Glutamatergic neuron (in vitro differentiated cells): ENCODE results near the gene ATG4B. TPM values are rescaled to one million over a fixed set of nuclear protein-coding genes. Genes with fewer than 3 reads are reported as not detected.

ENCODE experiments used
- DNase-seq: peaks from one replicate; pipeline ENCODE4 v3.0.0; 2022
- H3K27ac Mint-ChIP-seq: one replicate; pipeline ENCODE4 v1.8.0; 2020; ENCODE audit warnings: mild to moderate bottlenecking, mixed read lengths, inconsistent platforms; ENCODE audit not compliant: unreplicated experiment
- H3K27me3 Mint-ChIP-seq: one replicate; pipeline ENCODE4 v1.8.0; 2020; ENCODE audit warnings: mild to moderate bottlenecking, moderate library complexity, mixed read lengths, inconsistent platforms; ENCODE audit not compliant: unreplicated experiment
- H3K36me3 Mint-ChIP-seq: one replicate; pipeline ENCODE4 v1.8.0; 2020; ENCODE audit warnings: mild to moderate bottlenecking, mixed read lengths, inconsistent platforms; ENCODE audit not compliant: unreplicated experiment
- H3K4me1 Mint-ChIP-seq: one replicate; pipeline ENCODE4 v1.8.0; 2020; ENCODE audit warnings: mild to moderate bottlenecking, low read depth, mixed read lengths, inconsistent platforms; ENCODE audit not compliant: unreplicated experiment
- H3K4me3 Mint-ChIP-seq: one replicate; pipeline ENCODE4 v1.8.0; 2020; ENCODE audit warnings: mild to moderate bottlenecking, mixed read lengths, inconsistent platforms; ENCODE audit not compliant: unreplicated experiment
- H3K9me3 Mint-ChIP-seq: one replicate; pipeline ENCODE4 v1.8.0; 2020; ENCODE audit warnings: mild to moderate bottlenecking, moderate library complexity, mixed read lengths, inconsistent platforms; ENCODE audit not compliant: unreplicated experiment
- total RNA-seq: library from RNA; stranded (reverse); fragmentation: NEBNext Ultra II Directional; extraction: Animal tissue kit (Norgen Biotek cat#: 25700); gene quantifications from one replicate; pipeline ENCODE4 v1.2.1, GENCODE V29; 2021; ENCODE audit not compliant: unreplicated experiment
- TF ChIP-seq, protein P1 (sequence below): fragments of 200-600 bp; sonication (generic); IDR thresholded peaks from one replicate; pipeline ENCODE4 v1.5.0; 2021; ENCODE audit not compliant: partially characterized antibody, unreplicated experiment

The ATG4B gene
- total RNA-seq, 1 donor from 2014 or later, result 115 TPM

- Mint-ChIP-seq H3K36me3 (no peaks in the 10 kb centered on the region), H3K4me3 (no peak overlapping the region), H3K27me3 (peaks cover 2% of the 10 kb centered on the region), H3K9me3 (peaks cover 2% of the 10 kb centered on the region), H3K4me1 (peaks cover 2% of the 10 kb centered on the region), H3K27ac (no peak overlapping the region)
- DNase-seq, result no peak
- TF ChIP-seq, protein P1, sequence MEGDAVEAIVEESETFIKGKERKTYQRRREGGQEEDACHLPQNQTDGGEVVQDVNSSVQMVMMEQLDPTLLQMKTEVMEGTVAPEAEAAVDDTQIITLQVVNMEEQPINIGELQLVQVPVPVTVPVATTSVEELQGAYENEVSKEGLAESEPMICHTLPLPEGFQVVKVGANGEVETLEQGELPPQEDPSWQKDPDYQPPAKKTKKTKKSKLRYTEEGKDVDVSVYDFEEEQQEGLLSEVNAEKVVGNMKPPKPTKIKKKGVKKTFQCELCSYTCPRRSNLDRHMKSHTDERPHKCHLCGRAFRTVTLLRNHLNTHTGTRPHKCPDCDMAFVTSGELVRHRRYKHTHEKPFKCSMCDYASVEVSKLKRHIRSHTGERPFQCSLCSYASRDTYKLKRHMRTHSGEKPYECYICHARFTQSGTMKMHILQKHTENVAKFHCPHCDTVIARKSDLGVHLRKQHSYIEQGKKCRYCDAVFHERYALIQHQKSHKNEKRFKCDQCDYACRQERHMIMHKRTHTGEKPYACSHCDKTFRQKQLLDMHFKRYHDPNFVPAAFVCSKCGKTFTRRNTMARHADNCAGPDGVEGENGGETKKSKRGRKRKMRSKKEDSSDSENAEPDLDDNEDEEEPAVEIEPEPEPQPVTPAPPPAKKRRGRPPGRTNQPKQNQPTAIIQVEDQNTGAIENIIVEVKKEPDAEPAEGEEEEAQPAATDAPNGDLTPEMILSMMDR, result no peak
These were observed 30.9 kb downstream of the ATG4B start for GRCh38 chr2:241668354-241668753.

- H3K9me3 Mint-ChIP-seq, result peaks cover 3% of the 10 kb centered on the region
These were observed 31.3 kb downstream of the ATG4B start for GRCh38 chr2:241668839-241669238.

GRCh38 chr2:241670333-241671110 is 33.0 kb downstream of the ATG4B start:
- Mint-ChIP-seq H3K27ac (no peak overlapping the region), H3K27me3 (peaks cover 3% of the 10 kb centered on the region), H3K4me1 (peaks cover 2% of the 10 kb centered on the region), H3K9me3 (peaks cover 5% of the 10 kb centered on the region), H3K36me3 (no peaks in the 10 kb centered on the region), H3K4me3 (no peak overlapping the region)
- TF ChIP-seq, protein P1, result no peak
- no peak for DNase-seq

More at GRCh38 chr2:241668839-241669238, 31.3 kb downstream of the ATG4B start:
- TF ChIP-seq, protein P1, result no peak
- Mint-ChIP-seq H3K4me3 (no peak overlapping the region), H3K27me3 (peaks cover 4% of the 10 kb centered on the region), H3K36me3 (no peaks in the 10 kb centered on the region), H3K27ac (no peak overlapping the region), H3K4me1 (peaks cover 2% of the 10 kb centered on the region)
- no peak for DNase-seq

DNA sequence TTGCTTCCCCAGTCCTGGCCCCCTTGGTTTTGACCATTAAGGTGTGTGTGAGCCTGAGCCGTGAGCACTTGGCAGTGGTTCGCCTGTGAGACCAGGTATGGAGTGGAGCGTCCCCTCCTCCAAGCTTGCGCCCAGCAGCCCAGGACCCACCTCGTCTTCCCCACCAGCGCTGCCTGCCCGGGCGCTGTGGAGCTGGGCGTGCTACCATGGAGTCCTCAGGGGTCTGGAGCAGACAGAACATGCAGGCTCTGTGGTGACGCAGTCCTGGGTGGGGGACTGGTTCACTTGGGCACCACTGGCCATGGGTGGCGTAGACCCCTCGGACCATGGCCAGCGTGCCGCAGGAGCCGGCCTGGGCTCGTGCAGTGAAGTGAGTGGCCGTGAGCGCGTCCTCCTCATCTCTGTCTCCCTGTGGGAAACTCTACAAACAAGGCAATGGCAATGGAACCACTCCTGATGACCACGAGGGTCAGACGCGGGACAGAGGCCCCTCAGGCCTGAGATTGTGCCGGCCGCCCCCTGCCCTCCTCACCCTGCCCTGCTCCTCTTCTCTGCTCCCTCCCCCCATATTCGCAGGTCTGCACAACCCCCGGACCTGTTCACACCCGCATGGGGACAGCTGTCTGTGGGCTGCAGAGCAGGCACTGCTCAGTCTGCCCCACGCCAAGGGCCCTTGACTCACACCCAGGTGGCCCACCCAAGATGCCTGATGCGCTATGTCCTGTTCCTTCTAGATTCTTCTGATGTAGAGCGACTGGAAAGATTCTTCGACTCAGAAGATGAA is 34.2 kb downstream of the ATG4B start:
- peaks cover 8% of the 10 kb centered on the region for H3K9me3 Mint-ChIP-seq
- TF ChIP-seq, protein P1, result no peak
- H3K27ac Mint-ChIP-seq, result no peak overlapping the region
- H3K36me3 Mint-ChIP-seq, result no peaks in the 10 kb centered on the region
- no peak for DNase-seq
- H3K27me3 Mint-ChIP-seq, result peaks cover 7% of the 10 kb centered on the region
- H3K4me1 Mint-ChIP-seq, result no peaks in the 10 kb centered on the region
- H3K4me3 Mint-ChIP-seq, result no peak overlapping the region
